ENCODE results near the gene CHD2. TPM values are rescaled to one million over a fixed set of nuclear protein-coding genes. Genes with fewer than 3 reads are reported as not detected.
A peak's percentile ranks its signal among the peaks of the same experiment; 100 is the strongest.

Gene CHD2
- total RNA-seq, 1 experiment from 2014 or later, result 81.8 TPM

DNA sequence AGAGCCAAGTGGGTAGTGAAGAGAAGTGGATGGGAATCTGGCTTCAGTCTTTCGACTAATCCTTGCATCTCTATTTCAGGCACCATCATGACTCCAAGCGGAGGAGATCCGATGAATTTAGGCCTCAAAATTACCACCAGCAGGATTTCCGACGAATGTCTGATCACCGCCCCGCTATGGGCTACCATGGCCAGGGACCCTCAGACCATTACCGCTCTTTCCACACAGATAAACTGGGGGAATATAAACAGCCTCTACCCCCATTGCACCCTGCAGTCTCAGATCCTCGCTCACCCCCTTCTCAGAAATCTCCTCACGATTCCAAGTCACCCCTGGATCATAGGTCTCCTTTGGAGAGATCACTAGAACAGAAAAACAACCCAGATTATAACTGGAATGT, 124.2 kb downstream of the CHD2 start:
- POLR2A ChIA-PET, result interaction anchor here (0.6 kb wide), 1 partner anchor 250 kb away, joined by 5 read pairs; no protein-coding TSS in a partner anchor
- in situ Hi-C loops (cut with HindIII; ENCODE audit: low pct_unique_long_range_greater_than_20kb, low sequenced_read_pairs) (no loop called here), intact Hi-C loops (cut with micrococcal nuclease; ENCODE audit: unreplicated experiment) (no loop called here)
- TF ChIP-seq TCF7L2 (IDR thresholded peaks at IDR 0.05; ENCODE audit: low read depth, low read length), result no peak
- no TSS peak for BruUV-seq (replicated peaks)
- H3K9me3 ChIP-seq (ENCODE audit: control insufficient read depth, insufficient read depth, low read depth, low read length), result no peaks in the 10 kb centered on the region
- ATAC-seq (no peak), DNase-seq (ENCODE audit: low read depth, low spot score) (no peak)
- H3K4me1 ChIP-seq (ENCODE audit: control insufficient read depth, insufficient read depth, low read length), result peaks cover 31% of the 10 kb centered on the region
- no peaks in the 10 kb centered on the region for H3K27me3 ChIP-seq (ENCODE audit: control insufficient read depth, insufficient read depth, low read length)
- no peak overlapping the region for H3K27ac ChIP-seq (ENCODE audit: low read length)
- H3K4me3 ChIP-seq (ENCODE audit: low read depth in 2 of 2, low read length in 2 of 2), result no peak overlapping the region
- H3K36me3 ChIP-seq (ENCODE audit: control insufficient read depth, insufficient read depth, low read length), result peaks cover 57% of the 10 kb centered on the region
- CTCF ChIA-PET, result no interaction called here

DNA sequence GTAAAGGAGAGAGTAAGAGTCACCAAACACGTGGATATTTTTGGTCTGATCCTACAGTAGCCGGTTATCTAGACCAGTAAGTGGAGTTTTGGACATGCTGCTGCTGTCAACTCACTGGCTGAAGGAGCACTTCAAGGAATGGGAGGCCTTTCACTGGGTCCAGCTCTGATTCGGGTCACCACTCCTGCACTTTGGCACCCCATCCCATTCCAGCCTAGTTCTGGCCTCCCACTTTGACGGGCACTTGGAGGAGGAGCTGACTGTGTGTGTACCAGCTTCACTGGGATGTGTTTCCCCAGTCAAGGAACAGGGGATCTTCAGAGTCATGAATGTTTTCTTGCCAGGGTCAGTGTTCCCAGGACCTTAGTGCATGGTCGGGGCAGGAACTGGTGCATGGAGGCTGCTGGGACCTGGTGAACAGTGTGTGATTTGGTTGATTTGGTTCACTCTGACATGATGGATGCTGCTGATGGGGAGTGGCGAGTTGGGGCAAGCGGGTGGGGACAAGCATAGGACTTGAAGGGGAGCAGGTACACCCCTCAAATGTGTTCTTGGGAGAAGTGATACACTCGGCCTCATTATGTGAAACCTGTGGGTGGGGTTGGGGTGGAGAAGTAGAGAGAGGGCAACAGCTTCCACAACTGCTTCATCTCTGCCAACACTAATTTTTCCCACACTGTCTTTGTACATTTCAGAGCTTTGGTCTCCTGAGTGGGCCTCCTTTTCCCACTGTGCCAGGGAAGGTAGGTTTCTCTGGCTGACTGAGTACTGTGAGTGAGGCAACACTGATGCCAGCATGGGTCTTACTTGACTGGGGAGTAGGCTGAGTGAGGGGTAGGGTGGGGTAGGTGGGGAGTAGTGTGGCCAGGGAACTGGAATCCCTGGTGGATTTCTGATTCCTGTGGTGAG, 124.8 kb downstream of the CHD2 start:
- POLR2A ChIA-PET, result interaction anchor here (0.6 kb wide), 1 partner anchor 250 kb away, joined by 5 read pairs; no protein-coding TSS in a partner anchor
- DNase-seq (ENCODE audit: low read depth, low spot score), result no peak
- Histone ChIP-seq H3K27me3 (ENCODE audit: control insufficient read depth, insufficient read depth, low read length) (no peaks in the 10 kb centered on the region), H3K27ac (ENCODE audit: low read length) (no peak overlapping the region), H3K36me3 (ENCODE audit: control insufficient read depth, insufficient read depth, low read length) (peaks cover 55% of the 10 kb centered on the region), H3K4me3 (ENCODE audit: low read depth in 2 of 2, low read length in 2 of 2) (no peak overlapping the region), H3K4me1 (ENCODE audit: control insufficient read depth, insufficient read depth, low read length) (peaks cover 37% of the 10 kb centered on the region), H3K9me3 (ENCODE audit: control insufficient read depth, insufficient read depth, low read depth, low read length) (no peaks in the 10 kb centered on the region)
- ATAC-seq, result no peak
- intact Hi-C loops (cut with micrococcal nuclease; ENCODE audit: unreplicated experiment), result no loop called here
- TSS peak; percentile 38 for BruUV-seq (replicated peaks)
- CTCF ChIA-PET, result interaction anchor here (0.6 kb wide), 1 partner anchor 417 kb away, joined by 12 read pairs; no protein-coding TSS in a partner anchor
- in situ Hi-C loops (cut with HindIII; ENCODE audit: low pct_unique_long_range_greater_than_20kb, low sequenced_read_pairs), result no loop called here
- TF ChIP-seq, protein P1, sequence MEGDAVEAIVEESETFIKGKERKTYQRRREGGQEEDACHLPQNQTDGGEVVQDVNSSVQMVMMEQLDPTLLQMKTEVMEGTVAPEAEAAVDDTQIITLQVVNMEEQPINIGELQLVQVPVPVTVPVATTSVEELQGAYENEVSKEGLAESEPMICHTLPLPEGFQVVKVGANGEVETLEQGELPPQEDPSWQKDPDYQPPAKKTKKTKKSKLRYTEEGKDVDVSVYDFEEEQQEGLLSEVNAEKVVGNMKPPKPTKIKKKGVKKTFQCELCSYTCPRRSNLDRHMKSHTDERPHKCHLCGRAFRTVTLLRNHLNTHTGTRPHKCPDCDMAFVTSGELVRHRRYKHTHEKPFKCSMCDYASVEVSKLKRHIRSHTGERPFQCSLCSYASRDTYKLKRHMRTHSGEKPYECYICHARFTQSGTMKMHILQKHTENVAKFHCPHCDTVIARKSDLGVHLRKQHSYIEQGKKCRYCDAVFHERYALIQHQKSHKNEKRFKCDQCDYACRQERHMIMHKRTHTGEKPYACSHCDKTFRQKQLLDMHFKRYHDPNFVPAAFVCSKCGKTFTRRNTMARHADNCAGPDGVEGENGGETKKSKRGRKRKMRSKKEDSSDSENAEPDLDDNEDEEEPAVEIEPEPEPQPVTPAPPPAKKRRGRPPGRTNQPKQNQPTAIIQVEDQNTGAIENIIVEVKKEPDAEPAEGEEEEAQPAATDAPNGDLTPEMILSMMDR (IDR thresholded peaks at IDR 0.05), result no peak
- TF ChIP-seq, protein P2, sequence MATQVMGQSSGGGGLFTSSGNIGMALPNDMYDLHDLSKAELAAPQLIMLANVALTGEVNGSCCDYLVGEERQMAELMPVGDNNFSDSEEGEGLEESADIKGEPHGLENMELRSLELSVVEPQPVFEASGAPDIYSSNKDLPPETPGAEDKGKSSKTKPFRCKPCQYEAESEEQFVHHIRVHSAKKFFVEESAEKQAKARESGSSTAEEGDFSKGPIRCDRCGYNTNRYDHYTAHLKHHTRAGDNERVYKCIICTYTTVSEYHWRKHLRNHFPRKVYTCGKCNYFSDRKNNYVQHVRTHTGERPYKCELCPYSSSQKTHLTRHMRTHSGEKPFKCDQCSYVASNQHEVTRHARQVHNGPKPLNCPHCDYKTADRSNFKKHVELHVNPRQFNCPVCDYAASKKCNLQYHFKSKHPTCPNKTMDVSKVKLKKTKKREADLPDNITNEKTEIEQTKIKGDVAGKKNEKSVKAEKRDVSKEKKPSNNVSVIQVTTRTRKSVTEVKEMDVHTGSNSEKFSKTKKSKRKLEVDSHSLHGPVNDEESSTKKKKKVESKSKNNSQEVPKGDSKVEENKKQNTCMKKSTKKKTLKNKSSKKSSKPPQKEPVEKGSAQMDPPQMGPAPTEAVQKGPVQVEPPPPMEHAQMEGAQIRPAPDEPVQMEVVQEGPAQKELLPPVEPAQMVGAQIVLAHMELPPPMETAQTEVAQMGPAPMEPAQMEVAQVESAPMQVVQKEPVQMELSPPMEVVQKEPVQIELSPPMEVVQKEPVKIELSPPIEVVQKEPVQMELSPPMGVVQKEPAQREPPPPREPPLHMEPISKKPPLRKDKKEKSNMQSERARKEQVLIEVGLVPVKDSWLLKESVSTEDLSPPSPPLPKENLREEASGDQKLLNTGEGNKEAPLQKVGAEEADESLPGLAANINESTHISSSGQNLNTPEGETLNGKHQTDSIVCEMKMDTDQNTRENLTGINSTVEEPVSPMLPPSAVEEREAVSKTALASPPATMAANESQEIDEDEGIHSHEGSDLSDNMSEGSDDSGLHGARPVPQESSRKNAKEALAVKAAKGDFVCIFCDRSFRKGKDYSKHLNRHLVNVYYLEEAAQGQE (IDR thresholded peaks at IDR 0.05; ENCODE audit: insufficient read depth in 1 of 2, low read depth in 2 of 2, low read length in 1 of 2), result no peak
- TF ChIP-seq TCF7L2 (IDR thresholded peaks at IDR 0.05; ENCODE audit: low read depth, low read length) (no peak), POLR2AphosphoS5 (IDR thresholded peaks at IDR 0.05; ENCODE audit: low read depth, low read length) (no peak; the same call in 1 of the 2 replicates), SIN3A (IDR thresholded peaks at IDR 0.05; ENCODE audit: borderline replicate concordance, insufficient read depth, low read depth, low read length) (no peak)

DNA sequence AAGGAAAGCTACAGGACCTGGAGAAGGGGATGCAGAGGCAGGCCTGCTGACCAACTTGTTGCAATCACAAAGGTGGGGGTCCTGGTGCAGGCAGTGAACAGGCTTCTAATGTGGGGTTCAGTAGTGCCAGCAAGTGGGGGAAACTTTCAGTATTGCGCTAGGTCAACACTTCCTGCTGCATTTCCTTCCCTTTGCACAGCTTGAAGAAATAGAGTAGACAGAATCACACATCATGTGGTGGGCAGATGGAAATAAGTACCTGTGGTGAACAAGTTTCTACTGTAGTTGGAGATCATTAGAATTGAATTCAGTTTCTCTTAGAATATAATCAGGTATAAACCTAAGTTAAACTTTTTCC, 125.5 kb downstream of the CHD2 start:
- peaks cover 51% of the 10 kb centered on the region for H3K36me3 ChIP-seq (ENCODE audit: control insufficient read depth, insufficient read depth, low read length)
- no peak overlapping the region for H3K27ac ChIP-seq (ENCODE audit: low read length)
- in situ Hi-C loops (cut with HindIII; ENCODE audit: low pct_unique_long_range_greater_than_20kb, low sequenced_read_pairs) (no loop called here), intact Hi-C loops (cut with micrococcal nuclease; ENCODE audit: unreplicated experiment) (no loop called here)
- H3K4me1 ChIP-seq (ENCODE audit: control insufficient read depth, insufficient read depth, low read length), result peaks cover 44% of the 10 kb centered on the region
- H3K27me3 ChIP-seq (ENCODE audit: control insufficient read depth, insufficient read depth, low read length), result no peaks in the 10 kb centered on the region
- no TSS peak for BruUV-seq (replicated peaks)
- CTCF ChIA-PET, result interaction anchor here (0.6 kb wide), 1 partner anchor 416 kb away, joined by 12 read pairs; no protein-coding TSS in a partner anchor
- ATAC-seq (no peak), DNase-seq (ENCODE audit: low read depth, low spot score) (no peak)
- no peak overlapping the region for H3K4me3 ChIP-seq (ENCODE audit: low read depth in 2 of 2, low read length in 2 of 2)
- H3K9me3 ChIP-seq (ENCODE audit: control insufficient read depth, insufficient read depth, low read depth, low read length), result no peaks in the 10 kb centered on the region
- POLR2A ChIA-PET, result no interaction called here
- TF ChIP-seq SIN3A (IDR thresholded peaks at IDR 0.05; ENCODE audit: borderline replicate concordance, insufficient read depth, low read depth, low read length) (no peak), POLR2AphosphoS5 (IDR thresholded peaks at IDR 0.05; ENCODE audit: low read depth, low read length) (no peak; the same call in 1 of the 2 replicates), TCF7L2 (IDR thresholded peaks at IDR 0.05; ENCODE audit: low read depth, low read length) (no peak)
- TF ChIP-seq, protein P2 (IDR thresholded peaks at IDR 0.05; ENCODE audit: insufficient read depth in 1 of 2, low read depth in 2 of 2, low read length in 1 of 2), result no peak
- TF ChIP-seq, protein P1 (IDR thresholded peaks at IDR 0.05), result no peak
